K562 (cell line): ENCODE results near the gene RALY. TPM values are rescaled to one million over a fixed set of nuclear protein-coding genes. Genes with fewer than 3 reads are reported as not detected.

Source experiments
- BHLHE40 ChIP-seq: IDR thresholded peaks from 2 replicates; pipeline ENCODE4 v1.6.1; 2011; ENCODE audit warnings: low read length, improper control_type of control experiment
- CBFA2T3 ChIP-seq: fragments of 450-650 bp; IDR thresholded peaks from 2 replicates; pipeline ENCODE4 v1.6.1; 2017
- ETV5 ChIP-seq: sonication (generic); formaldehyde crosslinking; IDR thresholded peaks from 2 replicates; pipeline ENCODE4 v1.4.0; 2020; ENCODE audit warnings: low read depth, mild to moderate bottlenecking, missing genetic modification reagents
- FOXK2 ChIP-seq, 2 experiments: fragments of 450-650 bp; IDR thresholded peaks in 1 of 2; conservative IDR thresholded peaks in 1 of 2; 2 replicates each; pipeline ENCODE4 v1.6.1; 2016; ENCODE audit warnings: low read depth in 2 of 2, mild to moderate bottlenecking in 1 of 2
- HDAC6 ChIP-seq: IDR thresholded peaks from 2 replicates; pipeline ENCODE4 v1.6.1; 2012; ENCODE audit warnings: low read depth, mild to moderate bottlenecking, control low read depth, inconsistent platforms, low read length, moderate library complexity
- KAT7 ChIP-seq: sonication (generic); formaldehyde crosslinking; IDR thresholded peaks from 2 replicates; pipeline ENCODE4 v1.8.0; 2022; ENCODE audit warnings: missing genetic modification reagents, mild to moderate bottlenecking, borderline replicate concordance
- MBD2 ChIP-seq: sonication (generic); IDR thresholded peaks from 2 replicates; pipeline ENCODE4 v1.6.1; 2016; ENCODE audit warnings: low read depth, borderline replicate concordance
- MYNN ChIP-seq, 2 experiments: sonication (generic); formaldehyde crosslinking in 1 of 2; IDR thresholded peaks; 2 replicates each; pipeline versions ENCODE4 v1.5.0 to v1.6.1; 2016 to 2020; ENCODE audit warnings: antibody characterized with exemption in 1 of 2, missing genetic modification reagents in 1 of 2
- NCOA1 ChIP-seq: fragments of 450-650 bp; IDR thresholded peaks from 2 replicates; pipeline ENCODE4 v1.6.1; 2016; ENCODE audit warnings: low read depth
- RB1 ChIP-seq: fragments of 450-650 bp; IDR thresholded peaks from 2 replicates; pipeline ENCODE4 v1.6.1; 2017; ENCODE audit warnings: low read depth, mild to moderate bottlenecking
- SRSF9 ChIP-seq: fragments of 200-400 bp; formaldehyde crosslinking; IDR thresholded peaks from 2 replicates; pipeline ENCODE4 v1.6.1; 2017; ENCODE audit warnings: low read depth, low read length, borderline replicate concordance
- YBX1 ChIP-seq: fragments of 450-650 bp; IDR thresholded peaks from 2 replicates; pipeline ENCODE4 v1.7.1; 2016; ENCODE audit warnings: mild to moderate bottlenecking
- ZC3H4 ChIP-seq: sonication (generic); formaldehyde crosslinking; IDR thresholded peaks from 2 replicates; pipeline ENCODE4 v1.9.0; 2021; ENCODE audit warnings: missing genetic modification reagents, borderline replicate concordance
- ZEB2 ChIP-seq: fragments of 450-650 bp; IDR thresholded peaks from 2 replicates; pipeline ENCODE4 v1.6.1; 2016
- ZFP1 ChIP-seq: fragments of 450-650 bp; formaldehyde crosslinking; IDR thresholded peaks from 2 replicates; pipeline ENCODE4 v1.4.0; 2020; ENCODE audit warnings: mild to moderate bottlenecking, mixed read lengths
- ZNF212 ChIP-seq: fragments of 450-650 bp; formaldehyde crosslinking; IDR thresholded peaks from 2 replicates; pipeline ENCODE4 v1.4.0; 2020; ENCODE audit warnings: mild to moderate bottlenecking
- ZNF253 ChIP-seq: fragments of 250-450 bp; sonication (Bioruptor Pico); conservative IDR thresholded peaks from 2 replicates; pipeline ENCODE4 v1.6.1; 2021; ENCODE audit warnings: mild to moderate bottlenecking
- ZNF311 ChIP-seq: fragments of 250-450 bp; sonication (Bioruptor Pico); IDR thresholded peaks from 2 replicates; pipeline ENCODE4 v1.4.0; 2020; ENCODE audit warnings: mild to moderate bottlenecking, moderate library complexity
- ZNF324 ChIP-seq: fragments of 250-450 bp; sonication (Bioruptor Pico); IDR thresholded peaks from 2 replicates; pipeline ENCODE4 v1.4.0; 2020; ENCODE audit warnings: mild to moderate bottlenecking
- ZNF57 ChIP-seq: fragments of 450-650 bp; formaldehyde crosslinking; IDR thresholded peaks from 2 replicates; pipeline ENCODE4 v1.4.0; 2020; ENCODE audit warnings: mild to moderate bottlenecking, moderate library complexity
- ZNF696 ChIP-seq: fragments of 250-450 bp; sonication (Bioruptor Pico); conservative IDR thresholded peaks from 2 replicates; pipeline ENCODE4 v1.4.0; 2020; ENCODE audit warnings: mild to moderate bottlenecking, moderate library complexity
- polyA plus RNA-seq, 8 experiments: library from polyadenylated mRNA; depleted of rRNA in 4 of 8; stranded (reverse) in 5 of 8; unstranded in 3 of 8; fragments of >200 nt; fragmentation: Nextera tagmentation in 2 of 8; fragmentation: Illumina TruSeq in 1 of 8; extraction: Ambion mirVana in 2 of 8; extraction: Trizol in 1 of 8; gene quantifications; 2 replicates each; pipeline versions ENCODE4 v1.2.1 to v1.2.3, GENCODE V29; 2011 to 2014; ENCODE audit warnings: inconsistent platforms in 1 of 8, missing spikeins in 1 of 8
- total RNA-seq, 7 experiments: library from RNA; depleted of rRNA in 6 of 7; stranded (reverse); fragments of >200 nt in 6 of 7; fragmentation: Illumina TruSeq in 2 of 7; extraction: Trizol in 2 of 7; gene quantifications; 2 replicates each; pipeline versions ENCODE4 v1.2.1 to v1.2.3, GENCODE V29; 2011 to 2021; ENCODE audit warnings: low replicate concordance in 1 of 7
- TF ChIP-seq, protein P1 (sequence below): fragments of 250-450 bp; sonication (Bioruptor Pico); IDR thresholded peaks from 2 replicates; pipeline ENCODE4 v1.8.0; 2022; ENCODE audit warnings: moderate library complexity, mild to moderate bottlenecking, inconsistent platforms
- TF ChIP-seq, protein P2 (sequence below): fragments of 450-650 bp; IDR thresholded peaks from 2 replicates; pipeline ENCODE4 v1.6.1; 2016; ENCODE audit warnings: antibody characterized with exemption
- TF ChIP-seq, protein P3 (sequence below): IDR thresholded peaks from 3 replicates; pipeline ENCODE4 v1.6.1; 2011; ENCODE audit warnings: borderline replicate concordance, mild to moderate bottlenecking, moderate library complexity; ENCODE audit not compliant: insufficient read length; ENCODE audit errors: extremely low read depth
- TF ChIP-seq, protein P4 (sequence below): IDR thresholded peaks from 2 replicates; pipeline ENCODE4 v1.6.1; 2011; ENCODE audit not compliant: insufficient read length; ENCODE audit errors: extremely low read depth

Gene RALY
- total and polyA plus RNA-seq, 9 of the 15 experiments (the other 6 are each of a cell fraction or from before 2014, with no cell fraction given) = 0.80 to 207 (median 128) TPM

DNA sequence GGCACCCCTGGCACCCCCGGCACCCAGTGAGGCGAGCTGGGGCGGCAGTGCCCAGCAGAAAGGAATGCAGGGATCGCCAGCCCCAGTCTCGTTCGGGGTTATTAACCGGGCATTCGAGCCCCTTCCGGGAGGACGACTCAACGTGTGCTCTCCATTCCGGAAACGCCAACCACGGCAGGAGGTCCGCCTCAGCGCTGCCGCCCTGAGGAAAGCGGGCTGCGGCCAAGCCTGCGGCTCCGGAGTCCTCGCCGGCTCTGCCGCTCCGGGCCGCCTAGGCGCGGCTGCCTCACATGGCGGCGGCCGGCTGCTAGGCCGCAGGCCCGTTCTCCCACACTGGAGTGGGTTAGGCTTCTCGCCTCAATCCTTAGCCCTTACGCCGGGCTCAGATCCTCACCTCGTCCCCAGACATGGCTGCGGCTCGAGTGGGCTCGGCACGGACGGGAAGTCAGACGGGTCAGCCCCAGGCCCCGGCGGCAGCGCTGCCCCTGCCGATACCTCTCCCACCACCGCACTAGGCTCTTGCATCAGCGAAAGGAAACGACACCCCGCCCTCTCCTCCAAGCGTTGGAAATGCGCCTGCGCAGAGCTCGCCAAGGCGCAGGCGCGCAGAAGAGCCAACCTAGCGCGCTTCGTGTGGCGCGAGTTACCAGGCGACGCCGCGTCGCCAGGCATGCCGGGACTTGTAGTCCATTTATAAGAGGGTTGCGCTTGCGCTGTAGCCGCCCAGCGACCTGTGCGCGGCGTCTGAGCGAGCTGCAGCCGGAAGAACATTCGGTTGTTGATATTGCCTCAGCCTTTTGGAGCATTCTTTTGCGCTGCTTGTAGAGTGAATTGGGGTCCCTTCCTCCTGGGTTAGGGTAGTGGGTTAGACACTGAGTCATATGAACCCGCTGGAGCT lies 118.2 kb downstream of the RALY start, which contains the start of gene EIF2S2 (continued):
- TF ChIP-seq YBX1 (no peak), NCOA1 (peak; percentile 12; the same call in 1 of the 2 replicates), ZNF57 (peak; percentile 39; the same call in 1 of the 2 replicates), BHLHE40 (no peak), HDAC6 (no peak), KAT7 (0 out of 2 replicates have a peak, but pooled peaks have one; percentile 9), RB1 (peak; percentile 65; the same call in 1 of the 2 replicates), ZEB2 (no peak), ZFP1 (CRISPR knock-in tag) (no peak), ZNF253 (CRISPR knock-in tag) (no peak), ZNF324 (no peak), ZNF696 (CRISPR knock-in tag) (no peak), CBFA2T3 (no peak), ZC3H4 (CRISPR knock-in tag) (no peak), MYNN (IDR thresholded peaks at IDR 0.05) (no peak), MYNN (CRISPR knock-in tag; IDR thresholded peaks at IDR 0.05) (no peak), SRSF9 (no peak), ZNF311 (CRISPR knock-in tag) (no peak), ZNF212 (no peak), FOXK2 (conservative IDR thresholded peaks at IDR 0.05 in 1 of 2, IDR thresholded peaks at IDR 0.05 in 1 of 2; ENCODE audit: low read depth in 2 of 2) (peak; percentile 97 to 99), ETV5 (peak; percentile 28; the same call in 1 of the 2 replicates), MBD2 (peak; percentile 84)
- TF ChIP-seq, protein P1, sequence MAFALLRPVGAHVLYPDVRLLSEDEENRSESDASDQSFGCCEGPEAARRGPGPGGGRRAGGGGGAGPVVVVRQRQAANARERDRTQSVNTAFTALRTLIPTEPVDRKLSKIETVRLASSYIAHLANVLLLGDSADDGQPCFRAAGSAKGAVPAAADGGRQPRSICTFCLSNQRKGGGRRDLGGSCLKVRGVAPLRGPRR (CRISPR knock-in tag) = no peak
- TF ChIP-seq, protein P2, sequence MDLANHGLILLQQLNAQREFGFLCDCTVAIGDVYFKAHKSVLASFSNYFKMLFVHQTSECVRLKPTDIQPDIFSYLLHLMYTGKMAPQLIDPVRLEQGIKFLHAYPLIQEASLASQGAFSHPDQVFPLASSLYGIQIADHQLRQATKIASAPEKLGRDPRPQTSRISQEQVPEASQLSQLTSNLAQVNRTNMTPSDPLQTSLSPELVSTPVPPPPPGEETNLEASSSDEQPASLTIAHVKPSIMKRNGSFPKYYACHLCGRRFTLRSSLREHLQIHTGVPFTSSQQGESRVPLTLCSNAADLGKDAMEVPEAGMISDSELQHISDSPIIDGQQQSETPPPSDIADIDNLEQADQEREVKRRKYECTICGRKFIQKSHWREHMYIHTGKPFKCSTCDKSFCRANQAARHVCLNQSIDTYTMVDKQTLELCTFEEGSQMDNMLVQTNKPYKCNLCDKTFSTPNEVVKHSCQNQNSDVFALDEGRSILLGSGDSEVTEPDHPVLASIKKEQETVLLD = peak; percentile 98
- TF ChIP-seq, protein P3, sequence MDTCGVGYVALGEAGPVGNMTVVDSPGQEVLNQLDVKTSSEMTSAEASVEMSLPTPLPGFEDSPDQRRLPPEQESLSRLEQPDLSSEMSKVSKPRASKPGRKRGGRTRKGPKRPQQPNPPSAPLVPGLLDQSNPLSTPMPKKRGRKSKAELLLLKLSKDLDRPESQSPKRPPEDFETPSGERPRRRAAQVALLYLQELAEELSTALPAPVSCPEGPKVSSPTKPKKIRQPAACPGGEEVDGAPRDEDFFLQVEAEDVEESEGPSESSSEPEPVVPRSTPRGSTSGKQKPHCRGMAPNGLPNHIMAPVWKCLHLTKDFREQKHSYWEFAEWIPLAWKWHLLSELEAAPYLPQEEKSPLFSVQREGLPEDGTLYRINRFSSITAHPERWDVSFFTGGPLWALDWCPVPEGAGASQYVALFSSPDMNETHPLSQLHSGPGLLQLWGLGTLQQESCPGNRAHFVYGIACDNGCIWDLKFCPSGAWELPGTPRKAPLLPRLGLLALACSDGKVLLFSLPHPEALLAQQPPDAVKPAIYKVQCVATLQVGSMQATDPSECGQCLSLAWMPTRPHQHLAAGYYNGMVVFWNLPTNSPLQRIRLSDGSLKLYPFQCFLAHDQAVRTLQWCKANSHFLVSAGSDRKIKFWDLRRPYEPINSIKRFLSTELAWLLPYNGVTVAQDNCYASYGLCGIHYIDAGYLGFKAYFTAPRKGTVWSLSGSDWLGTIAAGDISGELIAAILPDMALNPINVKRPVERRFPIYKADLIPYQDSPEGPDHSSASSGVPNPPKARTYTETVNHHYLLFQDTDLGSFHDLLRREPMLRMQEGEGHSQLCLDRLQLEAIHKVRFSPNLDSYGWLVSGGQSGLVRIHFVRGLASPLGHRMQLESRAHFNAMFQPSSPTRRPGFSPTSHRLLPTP = no peak
- TF ChIP-seq, protein P4, sequence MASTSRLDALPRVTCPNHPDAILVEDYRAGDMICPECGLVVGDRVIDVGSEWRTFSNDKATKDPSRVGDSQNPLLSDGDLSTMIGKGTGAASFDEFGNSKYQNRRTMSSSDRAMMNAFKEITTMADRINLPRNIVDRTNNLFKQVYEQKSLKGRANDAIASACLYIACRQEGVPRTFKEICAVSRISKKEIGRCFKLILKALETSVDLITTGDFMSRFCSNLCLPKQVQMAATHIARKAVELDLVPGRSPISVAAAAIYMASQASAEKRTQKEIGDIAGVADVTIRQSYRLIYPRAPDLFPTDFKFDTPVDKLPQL = no peak
